NCI-H1105 treated with DMSO at 0.1 percent for 48 hours (cell line): ENCODE results near the gene LIMCH1.
"Not testable (repeated sequence)": the region's sequence is repeated elsewhere in the genome, so short reads cannot be mapped to it uniquely, and the experiment has no call there.

Experiments
- DNase-seq: peaks from one replicate; lab custom pipeline; 2025; lab: John Stamatoyannopoulos, UW

LIMCH1 gene

DNA sequence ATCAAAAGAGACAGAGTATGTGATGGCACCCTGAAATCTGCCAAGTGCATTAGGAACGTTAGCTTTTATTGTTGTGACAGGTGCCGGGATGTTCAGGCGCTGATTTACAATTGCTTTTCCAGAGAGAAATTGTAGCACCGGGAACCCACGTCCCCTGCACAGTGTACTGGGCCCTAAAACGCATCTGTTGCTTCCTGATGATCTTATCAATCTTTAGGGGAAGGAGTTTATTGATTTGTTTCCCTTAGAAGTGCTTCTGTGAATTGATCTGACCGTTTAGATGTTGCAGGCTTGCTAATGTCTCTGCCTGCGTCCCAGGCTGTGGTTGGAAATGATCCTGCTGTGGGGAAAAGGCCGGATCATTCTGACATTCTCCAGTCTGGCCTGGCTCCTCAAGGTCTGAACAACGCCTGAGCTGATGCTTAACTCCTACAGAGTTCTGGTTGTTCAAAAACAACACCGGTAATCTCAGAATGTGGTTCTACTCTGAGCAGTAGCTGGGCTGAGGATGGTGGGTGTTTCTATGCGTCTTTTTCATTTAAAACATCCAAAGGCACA, 193.7 kb downstream of the LIMCH1 start:
- DNase-seq: no peak

DNA sequence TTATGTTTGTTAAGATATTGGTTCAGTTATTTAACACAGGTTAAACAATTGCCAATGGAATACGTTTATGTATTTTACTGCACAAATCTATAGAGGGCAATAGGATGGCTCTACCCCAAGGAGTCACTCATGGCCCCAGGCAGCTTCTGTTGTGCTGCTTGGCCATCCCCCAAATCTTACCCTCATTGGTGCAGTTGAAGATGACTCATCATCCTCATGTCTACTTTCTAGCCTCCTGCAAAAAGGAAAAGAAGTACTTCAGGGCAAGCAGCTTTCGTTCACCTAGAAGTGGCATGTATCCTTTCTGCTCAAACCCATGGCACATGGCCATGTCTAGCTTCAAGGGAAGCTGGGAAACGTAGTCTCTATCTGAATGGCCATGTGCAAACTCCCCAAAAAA, 196.4 kb downstream of the LIMCH1 start:
- DNase-seq: no peak

DNA sequence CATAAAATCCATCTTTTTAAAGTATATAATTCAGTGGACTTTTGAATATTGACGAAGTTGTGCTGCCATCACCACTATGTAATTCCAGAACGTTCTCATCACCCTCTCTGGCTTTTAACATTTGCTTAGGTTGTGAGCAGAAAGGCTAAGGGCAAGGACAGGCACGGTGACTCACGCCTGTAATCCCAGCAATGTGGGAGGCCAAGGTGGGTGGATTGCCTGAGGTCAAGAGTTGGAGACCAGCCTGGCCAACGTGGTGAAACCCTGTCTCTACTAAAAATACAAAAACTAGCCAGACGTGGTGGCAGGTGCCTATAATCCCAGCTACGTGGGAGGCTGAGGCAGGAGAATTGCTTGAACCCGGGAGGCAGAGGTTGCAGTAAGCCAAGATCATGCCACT, 199.5 kb downstream of the LIMCH1 start:
- DNase-seq: not testable (repeated sequence)

DNA sequence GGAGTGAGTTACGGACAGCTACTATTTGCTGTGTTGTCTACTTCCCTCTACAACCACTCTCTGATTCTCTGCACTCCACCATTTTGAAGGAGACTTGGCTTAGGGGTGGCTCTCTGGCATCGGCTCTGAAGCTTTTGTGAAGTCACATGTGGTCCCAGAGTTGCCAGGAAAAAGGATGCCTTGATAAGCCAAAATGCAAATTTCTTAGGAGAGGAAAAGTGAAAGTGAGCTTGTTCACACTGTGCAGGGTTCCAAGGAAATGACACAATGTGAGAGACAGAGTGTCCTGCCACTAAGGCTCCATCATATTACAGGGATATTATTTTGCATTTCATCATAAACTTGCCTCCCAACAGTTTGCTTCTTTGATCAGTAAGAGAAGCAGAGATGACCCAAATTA, 203.4 kb downstream of the LIMCH1 start:
- no peak for DNase-seq

DNA sequence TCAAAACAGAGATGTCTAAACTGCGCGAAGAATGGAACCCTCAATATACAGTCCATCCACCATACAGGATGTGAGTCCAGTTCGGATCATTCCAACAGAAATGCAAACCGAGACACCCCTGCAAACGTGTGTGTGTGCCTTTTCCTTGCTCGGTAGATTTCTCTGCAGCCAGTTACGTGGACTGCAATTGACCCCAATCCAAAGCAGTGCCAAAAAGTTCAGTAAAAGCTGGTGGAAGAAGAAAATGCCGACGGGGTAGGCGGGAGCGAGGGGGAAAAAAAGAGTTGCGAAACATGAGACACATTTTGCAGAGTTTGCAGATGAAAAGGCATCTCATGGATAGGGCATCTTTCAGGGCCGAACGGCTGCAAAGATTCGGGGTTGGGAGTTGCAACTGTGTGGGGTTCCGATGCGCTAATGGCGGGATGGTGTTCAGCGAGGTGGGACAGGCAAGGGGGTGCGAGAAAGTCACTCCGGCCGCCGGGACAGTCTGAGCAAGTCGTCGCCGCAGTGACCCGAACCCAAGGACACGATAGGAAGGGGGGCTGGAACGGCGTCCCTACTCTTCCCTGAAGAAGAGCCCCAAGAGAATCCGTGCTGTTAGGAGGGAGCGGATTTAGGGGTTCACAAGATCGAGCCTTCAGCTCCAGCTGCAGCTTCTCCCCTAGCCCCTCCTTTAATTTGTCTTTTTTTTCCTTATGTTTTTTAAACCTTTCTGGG, 206.8 kb downstream of the LIMCH1 start:
- no peak for DNase-seq

DNA sequence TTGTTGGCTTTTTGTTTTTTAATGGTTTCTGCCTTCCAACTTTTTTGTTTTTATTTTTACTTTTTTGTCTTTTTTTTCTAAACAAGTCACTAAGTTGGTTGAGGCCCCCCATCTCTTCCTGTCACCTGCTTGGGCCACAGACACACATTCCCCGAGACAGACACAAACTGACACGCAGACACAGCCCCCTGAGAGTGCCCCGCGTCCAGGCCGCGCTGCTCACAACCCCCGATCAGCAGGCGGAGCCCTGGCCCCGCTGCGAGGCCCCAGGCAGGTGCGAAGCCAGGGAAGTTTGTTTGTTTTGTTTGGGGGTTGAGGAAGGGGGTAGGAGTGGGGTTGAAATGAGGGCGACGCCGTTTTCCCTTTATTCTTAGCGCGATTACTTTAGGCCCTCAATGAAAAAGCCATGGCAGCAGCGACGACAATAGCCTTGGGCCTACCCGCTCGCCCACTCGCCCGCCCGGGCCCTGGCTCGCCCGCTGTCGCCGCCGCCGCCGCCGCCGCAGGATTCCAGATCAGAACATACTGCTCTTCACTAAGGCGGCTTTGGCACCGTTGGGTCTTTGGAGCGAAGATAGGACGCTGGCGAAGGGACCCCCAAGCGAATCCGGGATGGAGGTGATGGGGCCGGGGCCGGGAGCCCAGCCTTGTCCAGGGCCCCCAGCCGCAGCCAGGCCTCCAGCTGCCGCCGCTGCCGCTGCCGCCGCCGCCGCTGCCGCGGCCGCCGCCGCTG, 207.5 kb downstream of the LIMCH1 start:
- DNase-seq: no peak

DNA sequence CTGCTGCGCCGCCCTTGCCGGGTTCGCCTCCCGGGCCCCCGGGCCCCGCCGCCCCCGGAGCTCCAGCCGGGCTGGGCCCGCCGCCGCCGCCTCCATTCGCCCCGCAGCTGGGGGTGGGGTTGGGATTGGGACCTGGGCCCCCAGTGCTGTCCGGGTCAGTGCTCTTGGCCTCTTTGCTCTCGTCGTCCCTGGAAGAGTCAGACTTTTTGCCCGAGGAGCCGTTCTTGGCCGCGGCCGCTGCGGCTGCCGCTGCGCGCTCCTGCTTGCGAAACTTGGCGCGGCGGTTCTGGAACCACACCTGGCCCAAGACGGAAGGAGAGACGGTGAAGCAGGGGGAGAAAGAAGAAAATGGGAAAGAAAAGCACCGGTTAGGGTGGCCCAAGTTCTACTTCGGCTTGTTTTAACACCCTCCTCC, 208.1 kb downstream of the LIMCH1 start:
- DNase-seq: no peak

DNA sequence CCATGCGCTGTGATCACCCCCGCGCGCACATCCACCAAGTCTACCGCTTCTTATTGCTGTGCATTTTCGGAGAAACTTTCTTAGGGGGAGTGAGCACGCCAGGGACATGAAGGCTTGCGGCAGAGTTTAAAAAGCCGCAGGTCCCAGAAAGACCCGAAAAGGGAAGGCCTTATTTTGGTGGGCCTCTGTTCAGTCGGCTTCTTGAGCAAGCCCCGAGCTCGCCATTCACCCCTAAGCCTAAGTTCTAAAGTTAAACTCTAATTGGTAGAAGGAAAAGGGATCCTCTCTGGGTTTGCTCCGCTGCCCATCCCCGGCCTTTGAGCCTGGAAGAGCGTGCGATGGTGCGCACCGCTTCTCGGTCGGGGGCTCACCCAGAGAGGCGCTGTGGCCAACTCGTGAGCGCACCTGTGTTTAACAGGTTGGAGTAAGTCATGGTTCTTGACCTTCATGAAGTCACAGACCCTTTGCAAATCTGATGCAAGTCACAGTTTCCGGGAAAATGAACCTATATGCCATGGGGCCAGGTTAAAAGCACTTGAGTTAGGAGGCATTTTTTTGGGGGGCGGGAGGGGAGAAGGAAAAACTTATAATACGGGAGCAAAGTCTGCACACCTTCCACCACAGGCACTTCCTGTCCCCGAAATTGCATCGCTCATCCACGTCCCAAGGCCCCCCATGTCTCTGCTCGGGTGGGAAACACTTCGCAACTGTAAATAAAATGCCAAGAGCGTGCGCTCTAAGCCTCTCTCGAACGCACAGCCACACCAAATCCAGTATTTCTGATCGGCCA, 208.7 kb downstream of the LIMCH1 start:
- DNase-seq: no peak

DNA sequence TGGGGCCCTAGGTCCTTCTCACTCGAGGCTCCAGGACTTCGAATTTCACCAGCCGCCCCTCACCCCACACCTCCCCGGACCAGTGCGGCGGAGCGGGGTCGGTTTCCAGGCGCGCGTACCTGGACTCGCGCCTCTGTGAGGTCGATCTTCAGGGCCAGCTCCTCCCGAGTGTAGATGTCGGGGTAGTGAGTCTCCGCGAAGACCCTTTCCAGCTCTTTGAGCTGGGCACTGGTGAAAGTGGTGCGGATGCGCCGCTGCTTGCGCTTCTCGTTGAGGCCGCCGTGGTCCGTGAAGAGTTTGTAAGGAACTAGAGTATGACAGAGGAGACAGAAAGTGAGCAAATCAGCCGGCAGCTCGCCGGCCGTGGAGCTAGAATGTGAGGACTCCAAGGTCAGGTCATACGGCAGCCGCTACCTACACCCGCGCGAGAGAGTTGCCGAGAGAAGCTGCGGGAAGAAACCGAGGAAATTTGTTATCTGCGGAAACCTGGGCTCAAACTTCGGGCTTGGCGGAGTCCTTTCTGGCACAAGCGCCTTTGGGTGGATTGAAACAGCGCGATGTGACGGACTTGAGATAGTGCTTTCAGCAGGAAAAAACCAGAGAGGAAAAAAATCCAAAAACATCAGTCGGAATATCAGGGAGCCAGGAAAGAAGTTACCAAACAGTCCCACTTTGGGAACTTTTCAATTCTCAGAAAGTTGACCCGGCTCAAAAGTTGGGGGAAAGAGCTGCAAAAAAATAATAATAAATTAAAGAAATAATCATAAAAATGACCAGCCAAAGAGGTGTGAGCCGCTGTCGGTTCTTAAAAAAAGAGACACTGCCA, 209.5 kb downstream of the LIMCH1 start:
- no peak for DNase-seq

DNA sequence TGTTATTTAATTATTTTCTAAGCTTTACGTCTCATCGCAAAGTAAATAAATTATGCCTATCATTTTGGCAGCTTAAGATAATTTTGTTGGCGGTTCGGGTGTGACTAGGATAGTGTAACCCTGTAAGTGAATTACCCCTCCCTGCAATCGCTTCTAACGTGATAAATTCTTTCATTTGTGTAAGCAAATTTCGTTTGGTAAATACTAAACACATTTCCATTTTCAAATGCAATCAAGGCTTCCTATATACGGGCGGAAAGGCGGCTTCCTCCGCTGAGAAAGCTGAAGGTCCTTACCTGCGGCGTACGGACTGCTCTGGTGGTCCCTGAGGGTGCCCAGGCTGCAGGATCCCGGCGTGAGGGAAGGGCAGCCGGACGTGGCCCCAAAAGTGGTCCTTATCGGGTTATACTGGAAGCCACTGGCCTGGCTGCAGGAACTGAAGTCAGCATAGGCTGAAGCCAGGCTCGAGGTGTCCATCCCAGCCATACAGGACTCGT, 210.2 kb downstream of the LIMCH1 start:
- no peak for DNase-seq

DNA sequence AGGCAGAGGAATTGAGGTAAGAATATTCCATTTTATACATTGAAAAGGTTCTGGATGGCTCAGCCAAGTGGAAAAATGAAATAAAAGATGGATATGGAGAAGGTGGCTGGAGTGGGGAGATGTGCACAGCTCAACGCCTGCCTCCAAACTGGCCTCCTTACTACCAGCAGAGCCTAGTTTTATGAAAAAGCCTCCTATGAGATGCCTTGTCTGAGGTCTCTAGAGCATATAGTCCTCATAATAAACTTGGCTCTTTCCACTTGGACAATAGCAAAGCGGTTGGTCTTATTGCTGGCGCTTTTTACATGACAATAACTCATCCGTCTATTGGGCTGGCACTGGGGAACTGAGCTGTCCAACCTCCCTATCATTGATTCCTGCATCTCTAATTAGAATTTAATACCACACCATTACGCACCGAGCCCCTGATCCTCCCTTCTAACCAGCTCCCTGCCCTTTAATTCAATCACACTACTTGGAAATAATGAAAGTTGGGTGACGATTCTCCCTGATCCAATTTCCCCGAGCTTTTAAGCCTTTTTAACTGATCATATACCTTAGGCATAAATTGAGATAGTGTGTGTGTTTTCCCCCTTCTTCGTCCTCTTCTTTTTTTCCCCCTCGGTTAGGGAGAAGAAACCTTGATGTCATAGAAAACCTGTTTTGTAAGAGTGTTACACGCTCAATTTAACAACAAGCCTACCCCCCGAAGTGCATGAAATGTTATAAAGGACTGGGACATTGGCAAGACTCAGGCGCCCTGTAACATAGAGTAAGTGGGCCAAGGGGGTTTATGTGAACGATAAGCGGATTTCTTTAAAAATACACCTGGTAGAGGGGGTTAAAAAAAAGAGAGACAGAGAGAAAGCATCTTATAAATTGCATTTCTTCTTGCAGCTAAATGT, 210.9 kb downstream of the LIMCH1 start, which contains the start of gene PHOX2B:
Gene PHOX2B, minus strand, starts transcription at position 155 of the 905 bp plus-strand sequence. Its CDS starts 115 bp downstream, at position 40.
- no peak for DNase-seq

DNA sequence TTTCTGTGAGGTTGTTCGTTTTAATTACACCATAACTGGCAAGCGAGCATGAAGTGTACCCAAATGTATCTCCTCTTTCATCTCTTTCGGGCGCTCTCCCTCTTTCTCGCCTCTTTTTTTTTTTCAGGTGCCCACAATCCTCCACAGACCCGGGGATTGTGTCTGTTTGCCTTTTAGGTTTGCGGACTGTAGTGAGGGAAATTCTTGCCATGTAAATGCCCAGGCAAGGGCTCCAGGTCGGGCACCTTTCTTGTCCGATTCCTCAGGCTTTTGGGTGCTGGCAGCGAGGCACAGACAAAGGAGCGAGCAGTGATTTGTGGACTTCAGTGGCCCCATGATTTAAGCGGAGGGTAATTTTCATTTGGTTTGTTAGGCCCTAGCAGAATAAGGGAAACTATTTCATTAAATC, 211.7 kb downstream of the LIMCH1 start:
- DNase-seq: peak; percentile 52
